GM18519 (cell line): ENCODE results near the gene EHMT2.
"Not testable (repeated sequence)": the region's sequence is repeated elsewhere in the genome, so short reads cannot be mapped to it uniquely, and the experiment has no call there.

ENCODE experiments used
- ATAC-seq: cut with Tn5 transposase; IDR thresholded peaks from one replicate; pipeline ENCODE4 v1.9.1; 2021; ENCODE audit warnings: mild to moderate bottlenecking, moderate library complexity; ENCODE audit not compliant: unreplicated experiment, low FRiP score

Gene EHMT2

DNA sequence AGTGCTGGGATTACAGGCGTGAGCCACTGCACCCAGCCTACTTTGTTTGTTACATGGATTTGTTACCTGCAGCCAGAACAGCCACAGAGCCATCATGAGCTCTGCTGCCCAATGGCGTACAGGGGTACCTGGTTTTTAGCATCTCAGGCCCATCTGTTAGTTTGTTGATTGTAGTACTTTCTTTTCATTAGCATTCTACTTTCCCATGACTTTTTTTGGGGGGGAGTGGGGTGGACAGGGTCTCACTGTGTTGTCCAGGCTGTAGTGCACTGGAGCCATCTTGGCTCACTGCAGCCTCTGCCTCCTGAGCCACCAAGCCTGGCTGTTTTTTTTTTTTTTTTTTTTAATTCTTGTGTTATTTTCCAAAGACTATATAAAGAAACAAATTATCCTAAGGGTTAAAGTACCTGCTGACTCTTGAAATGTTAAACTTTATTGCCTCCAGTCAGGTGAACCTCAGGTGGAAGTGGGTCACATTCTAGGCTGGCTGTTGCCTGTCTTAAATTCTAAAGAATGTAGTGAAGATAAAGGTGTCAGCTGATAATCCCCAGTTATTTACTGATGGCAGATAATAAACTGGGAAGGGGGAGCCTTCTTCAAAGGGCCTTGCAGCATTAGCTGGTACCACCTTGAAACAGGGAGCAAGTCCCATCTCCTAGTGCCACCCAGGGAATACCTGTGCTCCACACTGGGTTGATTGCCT, 50.1 kb downstream of the EHMT2 start:
- ATAC-seq, result no peak

DNA sequence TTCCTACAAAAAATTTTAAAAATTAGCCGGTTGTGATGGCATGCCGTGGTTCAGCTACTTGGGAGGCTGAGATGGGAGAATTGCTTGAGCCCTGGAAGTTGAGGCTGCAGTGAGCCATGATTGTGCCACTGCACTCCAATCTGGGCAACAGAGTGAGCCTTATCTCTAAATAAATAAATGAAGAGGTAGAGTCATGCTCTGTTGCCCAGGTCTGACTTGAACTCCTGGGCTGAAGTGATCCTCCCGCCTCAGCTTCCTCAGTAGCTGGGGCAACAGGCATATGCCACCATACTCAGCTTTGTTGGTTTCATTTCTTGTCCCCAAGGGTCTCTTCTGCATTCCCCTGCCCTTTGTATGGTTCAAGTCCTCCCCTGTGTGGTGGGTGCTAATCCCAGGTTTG, 53.0 kb downstream of the EHMT2 start:
- ATAC-seq, result no peak

DNA sequence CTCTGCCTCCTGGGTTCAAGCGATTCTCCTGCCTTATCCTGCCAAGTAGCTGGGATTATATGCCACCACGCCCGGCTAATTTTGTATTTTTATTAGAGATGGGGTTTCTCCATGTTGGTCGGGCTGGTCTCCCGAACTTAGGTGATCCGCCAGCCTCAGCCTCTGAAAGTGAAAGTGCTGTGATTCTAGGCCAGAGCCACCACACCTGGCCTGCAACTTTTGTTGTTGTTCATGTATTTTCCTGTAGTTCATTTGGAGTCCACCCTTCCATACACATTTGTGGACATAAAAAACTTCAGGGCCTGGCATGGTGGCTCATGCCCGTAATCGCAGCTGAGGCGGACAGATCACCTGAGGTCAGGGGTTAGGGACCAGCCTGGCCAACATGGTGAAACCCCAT, 55.4 kb downstream of the EHMT2 start:
- ATAC-seq, result no peak

DNA sequence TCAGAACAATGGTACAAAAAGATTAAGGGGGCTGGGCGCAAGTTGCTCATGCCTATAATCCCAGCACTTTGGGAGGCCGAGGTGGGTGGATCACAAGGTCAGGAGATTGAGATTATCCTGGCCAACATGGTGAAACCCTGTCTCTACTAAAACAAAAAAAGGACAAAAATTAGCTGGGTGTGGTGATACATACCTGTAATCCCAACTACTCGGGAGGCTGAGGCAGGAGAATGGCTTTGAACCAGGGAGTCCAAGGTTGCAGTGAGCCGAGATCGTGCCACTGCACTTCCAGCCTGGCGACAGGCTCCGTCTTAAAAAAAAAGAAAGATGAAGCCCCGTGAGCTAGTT, 57.7 kb downstream of the EHMT2 start:
- not testable (repeated sequence) for ATAC-seq

DNA sequence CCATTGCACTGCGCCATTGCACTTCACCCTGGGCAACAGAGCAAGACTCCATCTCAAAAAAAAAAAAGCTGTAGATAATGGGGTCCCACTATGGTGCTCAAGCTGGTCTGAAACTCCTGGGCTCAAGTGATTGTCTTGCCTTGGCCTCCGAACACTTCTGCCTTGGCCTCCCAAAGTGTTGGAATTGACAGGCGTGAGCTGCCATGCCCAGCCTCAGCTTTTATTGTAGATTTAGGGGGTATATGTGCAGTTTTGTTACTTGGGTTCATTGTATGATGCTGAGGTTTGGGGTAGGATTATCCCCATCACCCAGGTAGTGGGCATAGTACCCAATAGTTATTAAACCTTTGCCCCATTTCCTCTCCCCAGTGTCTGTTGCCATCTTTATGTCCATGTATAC, 58.5 kb downstream of the EHMT2 start:
- no peak for ATAC-seq

DNA sequence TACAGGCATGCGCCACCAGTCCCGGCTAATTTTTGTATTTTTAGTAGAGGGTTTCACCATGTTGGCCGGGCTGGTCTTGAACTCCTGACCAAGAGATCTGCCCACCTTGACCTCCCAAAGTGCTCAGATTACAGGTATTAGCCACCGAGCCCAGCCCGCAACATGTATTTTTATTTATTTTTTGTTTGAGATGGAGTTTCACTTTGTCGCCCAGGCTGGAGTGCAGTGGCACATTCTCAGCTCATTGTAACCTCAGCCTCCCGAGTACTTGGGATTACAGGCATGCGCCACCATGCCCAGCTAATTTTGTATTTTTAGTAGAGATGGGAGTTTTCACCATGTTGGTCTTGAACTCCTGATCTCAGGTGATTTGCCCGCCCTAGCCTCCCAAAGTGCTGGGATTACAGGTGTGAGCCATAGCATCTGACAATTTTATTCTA, 59.4 kb downstream of the EHMT2 start:
- not testable (repeated sequence) for ATAC-seq

DNA sequence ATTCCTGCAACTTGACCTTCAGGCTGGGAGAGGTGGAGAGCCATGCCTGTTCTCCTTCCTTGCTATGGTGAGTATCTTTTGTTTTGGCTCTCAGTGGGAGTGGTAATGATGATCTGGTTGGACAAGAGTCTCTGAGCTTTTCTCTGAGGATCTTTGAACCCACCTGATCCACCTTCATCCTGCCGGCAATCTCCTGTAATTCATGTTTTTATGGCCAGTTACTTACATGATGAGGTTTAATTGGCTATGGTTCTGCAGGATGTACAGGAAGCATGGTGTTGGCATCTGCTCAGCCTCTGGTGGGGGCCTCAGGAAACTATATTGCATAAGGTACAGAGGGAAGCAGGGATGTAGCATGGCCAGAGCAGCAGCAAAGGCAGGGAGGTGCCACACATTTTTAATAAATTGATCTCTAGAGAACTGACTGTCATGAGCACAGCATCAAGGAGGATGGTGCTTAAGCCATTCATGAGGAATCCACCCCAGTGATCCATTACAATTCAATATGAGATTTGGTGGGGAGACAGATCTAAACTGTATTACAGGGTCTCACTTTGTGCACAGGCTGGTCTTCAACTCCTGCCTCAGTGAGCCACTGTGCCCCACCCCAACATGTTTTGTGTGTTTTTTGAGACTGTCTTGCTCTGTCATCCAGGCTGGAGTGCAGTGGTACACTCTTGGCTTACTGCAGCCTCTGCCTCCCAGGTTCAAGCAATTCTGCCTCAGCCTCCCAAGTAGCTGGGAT, 60.0 kb downstream of the EHMT2 start:
- no peak for ATAC-seq

DNA sequence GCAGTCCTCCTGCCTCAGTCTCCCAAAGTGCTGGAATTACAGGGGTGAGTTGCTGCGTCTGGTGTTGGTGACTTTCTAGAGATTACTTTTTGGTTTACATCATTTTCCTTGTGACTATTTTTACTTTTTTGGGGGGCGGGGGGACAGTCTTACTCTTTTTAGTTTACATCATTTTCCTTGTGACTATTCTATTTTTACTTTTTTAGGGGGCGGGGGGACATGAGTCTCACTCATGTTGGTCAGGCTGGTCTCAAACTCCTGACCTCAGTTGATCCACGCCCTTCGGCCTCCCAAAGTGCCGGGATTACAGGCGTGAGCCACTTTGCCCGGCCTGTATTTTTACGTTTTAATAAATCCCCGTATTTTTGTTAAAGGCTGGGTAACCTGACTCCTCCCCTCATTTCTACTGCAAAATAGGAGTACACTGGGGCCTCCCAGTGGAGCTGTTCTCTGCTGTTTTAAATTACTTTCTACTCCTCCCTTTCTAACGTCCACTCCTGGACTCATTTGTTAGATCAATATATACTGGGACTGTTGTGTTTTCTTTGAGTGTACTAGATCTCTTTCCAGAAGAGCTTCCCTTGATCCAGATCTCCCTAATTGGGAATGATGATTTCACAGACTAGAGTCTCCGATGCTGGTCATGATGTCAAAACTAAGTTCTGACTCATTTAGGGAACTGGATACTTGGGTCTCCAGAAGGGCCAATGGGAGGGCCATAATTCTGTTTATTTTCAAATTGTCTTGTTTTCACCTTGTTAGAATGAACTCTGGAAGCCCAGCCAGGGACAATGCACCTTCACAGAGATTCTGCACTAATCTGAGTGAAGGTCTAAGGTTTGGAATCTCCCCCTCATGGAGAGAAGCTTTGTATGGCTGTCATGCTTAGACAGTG, 60.8 kb downstream of the EHMT2 start:
- ATAC-seq, result no peak

DNA sequence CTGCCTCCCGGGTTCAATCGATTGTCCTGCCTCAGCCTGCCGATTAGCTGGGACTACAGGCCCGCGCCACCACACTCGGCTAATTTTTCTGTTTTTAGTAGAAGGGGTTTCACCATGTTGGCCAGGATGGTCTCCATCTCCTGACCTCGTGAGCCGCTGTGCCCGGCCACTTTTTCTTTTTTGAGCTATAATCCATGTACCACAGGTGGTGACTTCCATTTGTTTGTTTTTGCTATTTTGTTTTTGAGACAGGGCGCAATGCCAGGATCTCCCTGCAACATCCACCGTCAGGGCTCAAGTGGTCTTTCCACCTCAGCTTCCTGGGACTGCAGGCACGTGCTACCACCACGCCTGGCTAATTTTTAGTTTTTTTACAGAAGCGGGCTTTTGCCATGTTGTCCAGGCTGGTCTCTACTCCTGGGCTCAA, 61.4 kb downstream of the EHMT2 start:
- no peak for ATAC-seq

DNA sequence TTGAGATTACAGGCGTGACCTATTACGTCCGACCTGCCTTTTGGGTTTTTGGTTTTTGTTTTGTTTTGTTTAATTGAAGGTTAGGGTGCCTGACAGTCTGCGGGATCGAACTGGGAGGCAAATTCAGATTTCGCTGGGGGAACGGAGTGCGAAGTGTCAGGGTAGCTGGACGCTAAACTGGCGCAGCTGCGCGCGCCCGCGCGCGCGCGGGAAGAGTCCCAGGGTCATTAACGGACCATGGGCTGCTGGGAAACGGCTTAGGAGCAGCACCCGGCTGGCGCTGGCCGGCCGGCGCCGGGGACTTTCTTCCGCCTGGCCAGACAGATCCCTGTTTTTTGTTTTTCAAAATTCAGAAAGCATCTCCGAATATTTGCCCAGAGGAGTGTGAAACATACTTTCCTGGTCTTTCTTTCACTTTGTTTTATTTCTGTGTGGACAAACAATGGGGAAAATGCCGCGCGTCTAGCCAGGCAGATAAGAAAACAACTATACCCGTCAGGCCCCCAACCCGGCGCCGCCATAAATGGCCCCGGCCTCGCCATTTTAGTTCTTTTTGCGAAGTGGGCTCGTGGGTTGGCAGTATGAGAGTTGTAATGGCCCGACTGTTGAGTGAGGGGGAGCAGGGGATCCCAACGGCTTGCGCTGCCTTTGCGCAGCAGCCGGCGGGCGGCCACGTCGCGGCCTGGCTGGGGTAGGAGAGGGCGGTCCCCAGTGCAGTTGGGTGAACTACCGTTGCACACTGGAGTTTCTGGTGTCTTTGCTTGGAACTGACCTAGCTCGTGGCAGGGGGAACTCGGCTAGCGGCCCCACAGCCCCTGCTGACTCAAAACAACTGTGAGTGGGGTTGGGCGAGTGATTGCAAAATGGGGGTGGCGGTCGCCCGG, 62.9 kb downstream of the EHMT2 start:
- no peak for ATAC-seq

DNA sequence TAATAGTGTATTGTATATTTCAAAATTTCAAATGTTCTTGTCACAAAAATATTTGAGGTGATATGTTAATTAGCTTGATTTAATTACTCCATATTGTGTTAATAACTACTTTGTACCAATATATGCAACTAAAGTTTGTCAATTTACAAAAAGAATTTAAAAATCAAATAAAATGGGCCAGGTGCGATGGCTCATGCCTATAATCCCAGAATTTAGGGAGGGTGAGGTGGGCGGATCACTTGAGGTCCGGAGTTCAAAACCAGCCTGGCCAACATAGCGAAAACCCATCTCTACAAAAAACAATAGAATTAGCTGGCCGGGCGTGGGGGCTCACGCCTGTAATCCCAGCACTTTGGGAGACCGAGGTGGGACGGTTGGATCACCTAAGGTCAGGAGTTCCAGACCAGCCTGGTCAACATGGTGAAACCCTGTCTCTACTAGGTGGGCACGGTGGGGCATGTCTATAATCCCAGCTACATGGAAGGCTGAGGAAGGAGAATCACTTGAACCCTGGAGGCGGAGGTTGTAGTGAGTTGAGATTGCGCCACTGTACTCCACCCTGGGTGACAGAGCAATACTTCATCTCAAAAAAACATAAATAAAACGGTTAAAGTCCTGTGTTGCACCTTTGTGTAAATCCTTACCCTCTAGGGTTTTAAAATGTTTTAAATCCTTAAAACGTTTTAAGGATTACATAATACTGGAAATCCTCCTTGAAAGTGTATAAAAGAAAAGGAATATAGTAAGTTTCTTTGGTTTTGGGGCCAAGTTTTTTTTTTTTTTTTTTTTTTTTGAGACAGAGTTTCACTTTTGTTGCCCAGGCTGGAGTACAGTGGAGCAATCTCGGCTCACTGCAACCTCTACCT, 65.9 kb downstream of the EHMT2 start:
- ATAC-seq, result no peak

DNA sequence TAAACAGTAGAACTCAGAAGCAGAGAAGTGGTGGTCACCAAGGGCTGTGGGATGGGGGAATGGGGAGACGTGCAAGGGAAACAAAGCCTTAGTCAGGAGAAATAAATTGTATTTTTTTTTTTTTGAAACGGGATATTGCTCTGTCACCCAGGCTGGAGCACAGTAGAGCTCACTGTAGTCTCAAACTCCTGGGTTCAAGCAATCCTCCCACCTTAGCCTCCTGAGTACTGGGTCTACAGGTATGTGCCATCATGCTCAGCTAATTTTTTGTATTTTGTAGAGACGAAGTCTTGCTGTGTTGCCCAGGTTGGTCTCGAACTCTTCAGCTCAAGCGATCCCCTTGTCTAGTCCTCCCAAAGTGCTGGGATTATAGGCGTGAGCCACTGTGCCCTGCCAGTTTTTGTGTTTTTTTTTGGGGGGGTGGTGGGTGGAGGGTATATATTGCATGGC, 66.6 kb downstream of the EHMT2 start:
- ATAC-seq, result no peak
